PFSK-1 (cell line): ENCODE data around the gene TNFSF11.

Source experiments
- FOXP2 ChIP-seq: optimal IDR thresholded peaks from 2 replicates; pipeline ENCODE3; 2011; ENCODE audit warnings: borderline replicate concordance, control low read depth, inconsistent platforms; ENCODE audit not compliant: insufficient read depth; ENCODE audit errors: extremely low read length, extremely low read depth
- POLR2AphosphoS5 ChIP-seq: IDR thresholded peaks from 2 replicates; pipeline ENCODE4 v1.6.1; 2012; ENCODE audit warnings: low read depth, mild to moderate bottlenecking, control low read depth, low read length, moderate library complexity
- REST ChIP-seq, 2 experiments: IDR thresholded peaks; 2 replicates each; pipeline versions ENCODE4 v1.6.1 to v1.8.0; 2011 to 2012; ENCODE audit warnings: low read depth in 2 of 2, low read length in 2 of 2, control low read depth in 1 of 2, inconsistent platforms in 1 of 2, mild to moderate bottlenecking in 1 of 2, moderate library complexity in 1 of 2; ENCODE audit not compliant: insufficient read depth in 1 of 2
- SIN3A ChIP-seq: IDR thresholded peaks from 2 replicates; pipeline ENCODE4 v1.6.1; 2012; ENCODE audit warnings: mild to moderate bottlenecking, low read length, moderate library complexity, borderline replicate concordance; ENCODE audit not compliant: insufficient read depth
- TAF1 ChIP-seq: IDR thresholded peaks from 2 replicates; pipeline ENCODE4 v1.6.1; 2012; ENCODE audit warnings: low read length, control low read depth, borderline replicate concordance; ENCODE audit not compliant: insufficient read depth

Gene TNFSF11

GRCh38 chr13:42591602-42592001, 17.6 kb downstream of the TNFSF11 start:
- TF ChIP-seq FOXP2 (no peak), TAF1 (no peak), POLR2AphosphoS5 (no peak), REST (IDR thresholded peaks at IDR 0.05; ENCODE audit: insufficient read depth in 1 of 2, low read depth in 2 of 2, low read length in 2 of 2) (no peak), SIN3A (no peak)

GRCh38 chr13:42592915-42593900, 19.3 kb downstream of the TNFSF11 start:
- TF ChIP-seq FOXP2 (no peak), POLR2AphosphoS5 (no peak), REST (IDR thresholded peaks at IDR 0.05; ENCODE audit: insufficient read depth in 1 of 2, low read depth in 2 of 2, low read length in 2 of 2) (no peak), SIN3A (no peak), TAF1 (no peak)

GRCh38 chr13:42594481-42595252, 20.7 kb downstream of the TNFSF11 start:
- TF ChIP-seq REST (IDR thresholded peaks at IDR 0.05; ENCODE audit: insufficient read depth in 1 of 2, low read depth in 2 of 2, low read length in 2 of 2): no peak
- no peak for TF ChIP-seq SIN3A
- TF ChIP-seq FOXP2: no peak
- TF ChIP-seq POLR2AphosphoS5: no peak
- no peak for TF ChIP-seq TAF1

- no peak for TF ChIP-seq FOXP2
- TF ChIP-seq REST (IDR thresholded peaks at IDR 0.05; ENCODE audit: insufficient read depth in 1 of 2, low read depth in 2 of 2, low read length in 2 of 2): no peak
- no peak for TF ChIP-seq TAF1
- no peak for TF ChIP-seq SIN3A
- no peak for TF ChIP-seq POLR2AphosphoS5
These were observed 21.3 kb downstream of the TNFSF11 start for GRCh38 chr13:42595253-42595571.
